HL-60 (cell line): ENCODE results near the gene MAB21L4.

ENCODE experiments used
- GABPA ChIP-seq: IDR thresholded peaks from 2 replicates; pipeline ENCODE4 v1.6.1; 2012; ENCODE audit warnings: low read depth
- POLR2AphosphoS5 ChIP-seq: IDR thresholded peaks from 2 replicates; pipeline ENCODE4 v1.6.1; 2012; ENCODE audit warnings: low read depth
- SPI1 ChIP-seq: IDR thresholded peaks from 2 replicates; pipeline ENCODE4 v1.6.1; 2012; ENCODE audit warnings: low read depth, mild to moderate bottlenecking, borderline replicate concordance
- TF ChIP-seq, protein P1 (sequence below): IDR thresholded peaks from one replicate; pipeline ENCODE4 v1.5.1; 2011; ENCODE audit warnings: low read length, control low read depth, inconsistent platforms; ENCODE audit not compliant: insufficient read depth
- TF ChIP-seq, protein P2 (sequence below): IDR thresholded peaks from 2 replicates; pipeline ENCODE4 v1.6.1; 2012; ENCODE audit warnings: low read depth; ENCODE audit not compliant: insufficient replicate concordance

DNA sequence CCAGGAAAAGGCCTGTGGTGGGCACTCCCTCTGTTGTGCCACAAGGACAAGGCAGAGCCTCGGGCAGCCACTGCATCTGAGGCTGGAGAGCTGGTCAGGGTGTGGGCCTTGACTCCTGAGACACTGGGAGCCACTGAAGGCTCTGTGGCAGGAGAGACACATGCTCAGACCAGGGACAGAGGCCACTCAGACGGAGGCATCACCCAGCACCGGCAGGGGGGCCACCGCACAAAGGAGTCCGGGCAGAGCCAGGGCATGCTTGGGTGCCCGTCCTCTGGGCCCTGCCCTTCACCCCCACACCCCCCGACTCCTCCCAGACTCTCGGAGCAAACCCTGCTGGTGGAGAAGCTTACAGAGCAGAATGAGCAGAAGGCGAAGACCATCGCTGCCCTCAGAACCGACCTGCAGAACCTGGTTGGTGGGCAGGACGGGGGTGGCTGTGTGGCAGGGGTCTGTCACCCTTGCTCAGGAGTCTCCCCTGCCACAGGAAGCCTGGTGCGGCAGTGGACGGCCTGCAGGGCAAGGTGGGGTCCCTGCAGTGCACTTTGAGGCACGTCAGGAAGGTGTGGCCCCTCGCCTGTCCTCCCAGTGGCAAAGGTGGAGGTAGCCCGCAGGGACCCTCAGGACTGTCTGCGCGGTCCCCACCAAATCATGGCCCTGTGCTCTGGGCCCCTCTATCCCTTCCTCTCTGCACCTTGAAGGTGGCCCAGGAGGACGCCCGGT lies 36.2 kb upstream of the MAB21L4 start:
- TF ChIP-seq, protein P1, sequence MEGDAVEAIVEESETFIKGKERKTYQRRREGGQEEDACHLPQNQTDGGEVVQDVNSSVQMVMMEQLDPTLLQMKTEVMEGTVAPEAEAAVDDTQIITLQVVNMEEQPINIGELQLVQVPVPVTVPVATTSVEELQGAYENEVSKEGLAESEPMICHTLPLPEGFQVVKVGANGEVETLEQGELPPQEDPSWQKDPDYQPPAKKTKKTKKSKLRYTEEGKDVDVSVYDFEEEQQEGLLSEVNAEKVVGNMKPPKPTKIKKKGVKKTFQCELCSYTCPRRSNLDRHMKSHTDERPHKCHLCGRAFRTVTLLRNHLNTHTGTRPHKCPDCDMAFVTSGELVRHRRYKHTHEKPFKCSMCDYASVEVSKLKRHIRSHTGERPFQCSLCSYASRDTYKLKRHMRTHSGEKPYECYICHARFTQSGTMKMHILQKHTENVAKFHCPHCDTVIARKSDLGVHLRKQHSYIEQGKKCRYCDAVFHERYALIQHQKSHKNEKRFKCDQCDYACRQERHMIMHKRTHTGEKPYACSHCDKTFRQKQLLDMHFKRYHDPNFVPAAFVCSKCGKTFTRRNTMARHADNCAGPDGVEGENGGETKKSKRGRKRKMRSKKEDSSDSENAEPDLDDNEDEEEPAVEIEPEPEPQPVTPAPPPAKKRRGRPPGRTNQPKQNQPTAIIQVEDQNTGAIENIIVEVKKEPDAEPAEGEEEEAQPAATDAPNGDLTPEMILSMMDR = no peak
- TF ChIP-seq SPI1 (no peak), POLR2AphosphoS5 (no peak), GABPA (no peak)
- TF ChIP-seq, protein P2, sequence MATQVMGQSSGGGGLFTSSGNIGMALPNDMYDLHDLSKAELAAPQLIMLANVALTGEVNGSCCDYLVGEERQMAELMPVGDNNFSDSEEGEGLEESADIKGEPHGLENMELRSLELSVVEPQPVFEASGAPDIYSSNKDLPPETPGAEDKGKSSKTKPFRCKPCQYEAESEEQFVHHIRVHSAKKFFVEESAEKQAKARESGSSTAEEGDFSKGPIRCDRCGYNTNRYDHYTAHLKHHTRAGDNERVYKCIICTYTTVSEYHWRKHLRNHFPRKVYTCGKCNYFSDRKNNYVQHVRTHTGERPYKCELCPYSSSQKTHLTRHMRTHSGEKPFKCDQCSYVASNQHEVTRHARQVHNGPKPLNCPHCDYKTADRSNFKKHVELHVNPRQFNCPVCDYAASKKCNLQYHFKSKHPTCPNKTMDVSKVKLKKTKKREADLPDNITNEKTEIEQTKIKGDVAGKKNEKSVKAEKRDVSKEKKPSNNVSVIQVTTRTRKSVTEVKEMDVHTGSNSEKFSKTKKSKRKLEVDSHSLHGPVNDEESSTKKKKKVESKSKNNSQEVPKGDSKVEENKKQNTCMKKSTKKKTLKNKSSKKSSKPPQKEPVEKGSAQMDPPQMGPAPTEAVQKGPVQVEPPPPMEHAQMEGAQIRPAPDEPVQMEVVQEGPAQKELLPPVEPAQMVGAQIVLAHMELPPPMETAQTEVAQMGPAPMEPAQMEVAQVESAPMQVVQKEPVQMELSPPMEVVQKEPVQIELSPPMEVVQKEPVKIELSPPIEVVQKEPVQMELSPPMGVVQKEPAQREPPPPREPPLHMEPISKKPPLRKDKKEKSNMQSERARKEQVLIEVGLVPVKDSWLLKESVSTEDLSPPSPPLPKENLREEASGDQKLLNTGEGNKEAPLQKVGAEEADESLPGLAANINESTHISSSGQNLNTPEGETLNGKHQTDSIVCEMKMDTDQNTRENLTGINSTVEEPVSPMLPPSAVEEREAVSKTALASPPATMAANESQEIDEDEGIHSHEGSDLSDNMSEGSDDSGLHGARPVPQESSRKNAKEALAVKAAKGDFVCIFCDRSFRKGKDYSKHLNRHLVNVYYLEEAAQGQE = no peak
